Urothelium cell line (cell line): ENCODE measurements around the gene IGSF8.

ENCODE experiments used
- DNase-seq: peaks from one replicate; pipeline ENCODE4 v3.0.0; 2011; ENCODE audit warnings: low spot score, mixed read lengths
- FAIRE-seq: peaks from 2 replicates; lab custom pipeline; 2011; peaks lifted over from hg19 to GRCh38; lab: Jason Lieb, UNC

Gene IGSF8

DNA sequence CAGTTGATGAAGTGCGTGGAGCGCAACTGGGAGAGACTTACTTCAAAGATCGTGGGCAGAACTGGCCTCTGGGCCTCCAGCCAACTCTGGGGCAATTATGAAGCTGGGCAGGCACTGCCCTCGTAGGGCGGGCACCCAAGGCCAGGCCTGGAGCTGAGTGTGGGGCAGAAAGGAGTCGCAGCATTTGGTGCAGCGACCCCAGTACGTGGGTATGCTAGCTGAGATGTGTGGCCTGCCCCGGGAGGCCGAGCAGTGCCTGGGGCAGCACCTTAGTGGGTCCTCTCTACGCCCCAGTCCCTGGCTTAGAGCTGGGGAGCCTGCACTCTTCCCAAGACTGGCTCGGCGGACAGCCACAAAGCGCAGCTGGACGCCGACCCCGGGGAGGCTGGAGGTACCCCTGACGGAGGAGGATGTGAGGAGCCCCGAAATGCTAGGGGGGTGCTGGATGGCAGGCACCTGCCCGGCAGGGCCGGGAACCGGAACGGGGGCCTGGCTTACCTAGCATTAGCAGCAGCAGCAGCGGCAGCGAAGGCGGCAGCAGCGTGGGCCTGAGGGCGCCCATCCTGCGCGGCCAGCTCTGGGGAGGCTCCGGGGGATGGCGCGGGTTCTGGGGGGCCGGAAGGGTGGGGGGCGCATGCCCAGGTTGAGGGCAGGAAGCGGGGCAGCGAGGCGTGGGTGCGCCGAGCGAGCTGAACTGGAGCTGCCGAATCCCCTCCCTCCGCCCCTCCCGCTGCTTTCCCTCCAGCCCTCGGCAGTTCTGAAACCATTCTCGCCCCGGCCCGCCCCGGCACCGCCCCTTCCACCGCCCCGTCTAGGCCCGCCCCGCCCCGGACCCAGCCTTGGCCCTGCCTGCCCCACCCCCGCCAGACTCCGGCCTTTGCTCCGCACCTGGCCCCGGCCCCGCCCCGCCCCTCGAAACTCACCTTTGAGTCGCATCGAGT lies at the start of gene IGSF8:
IGSF8 (minus strand) TSS at position 709 of the 941 bp plus-strand sequence; CDS start at position 562, 147 bp downstream.
- FAIRE-seq (peak; percentile 87), DNase-seq (peak; percentile 93)

GRCh38 chr1:160148121-160148520 lies 49.7 kb upstream of the IGSF8 start:
- FAIRE-seq (no peak), DNase-seq (no peak)

DNA sequence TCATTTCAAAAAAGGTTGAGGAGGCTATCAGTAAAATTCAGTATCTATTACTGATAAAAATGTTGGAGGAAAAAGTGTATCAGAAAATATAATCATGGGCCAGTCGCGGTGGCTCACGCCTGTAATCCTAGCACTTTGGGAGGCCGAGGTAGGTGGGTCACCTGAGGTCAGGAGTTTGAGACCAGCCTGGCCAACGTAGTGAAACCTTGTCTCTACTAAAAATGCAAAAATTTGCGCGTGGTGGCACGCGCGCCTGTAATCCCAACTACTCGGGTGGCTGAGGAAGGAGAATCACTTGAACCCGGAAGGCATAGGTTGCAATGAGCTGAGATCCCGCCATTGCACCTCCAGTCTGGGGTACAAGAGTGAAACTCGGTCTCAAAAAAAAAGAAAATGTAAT lies 47.7 kb upstream of the IGSF8 start:
- no peak for DNase-seq
- no peak for FAIRE-seq

GRCh38 chr1:160144921-160145320 lies 46.5 kb upstream of the IGSF8 start:
- FAIRE-seq (no peak), DNase-seq (no peak)

DNA sequence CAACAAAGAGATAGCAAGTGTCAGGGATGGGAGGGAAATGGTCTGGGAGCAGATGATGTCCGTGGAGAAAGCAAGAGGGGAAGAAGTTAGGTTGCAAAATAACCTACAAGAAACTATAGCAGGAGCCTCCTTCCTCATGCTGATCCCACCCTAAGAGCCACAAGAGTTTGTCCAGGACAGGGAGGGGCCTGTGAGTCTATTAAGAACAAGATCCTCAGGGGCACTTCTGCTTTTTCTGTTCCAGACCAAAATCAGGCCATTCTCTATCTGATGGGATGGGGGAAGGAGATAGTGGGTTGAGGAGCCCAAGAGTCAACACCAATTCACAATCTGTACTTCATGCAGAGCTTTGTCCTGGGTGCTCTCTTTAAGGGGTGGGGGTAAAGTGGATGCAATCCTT lies 45.3 kb upstream of the IGSF8 start:
- no peak for DNase-seq

GRCh38 chr1:160139840-160140239 lies 41.4 kb upstream of the IGSF8 start:
- DNase-seq (no peak), FAIRE-seq (no peak)

More for the DNA sequence above, 45.3 kb upstream of the IGSF8 start:
- FAIRE-seq, result no peak

DNA sequence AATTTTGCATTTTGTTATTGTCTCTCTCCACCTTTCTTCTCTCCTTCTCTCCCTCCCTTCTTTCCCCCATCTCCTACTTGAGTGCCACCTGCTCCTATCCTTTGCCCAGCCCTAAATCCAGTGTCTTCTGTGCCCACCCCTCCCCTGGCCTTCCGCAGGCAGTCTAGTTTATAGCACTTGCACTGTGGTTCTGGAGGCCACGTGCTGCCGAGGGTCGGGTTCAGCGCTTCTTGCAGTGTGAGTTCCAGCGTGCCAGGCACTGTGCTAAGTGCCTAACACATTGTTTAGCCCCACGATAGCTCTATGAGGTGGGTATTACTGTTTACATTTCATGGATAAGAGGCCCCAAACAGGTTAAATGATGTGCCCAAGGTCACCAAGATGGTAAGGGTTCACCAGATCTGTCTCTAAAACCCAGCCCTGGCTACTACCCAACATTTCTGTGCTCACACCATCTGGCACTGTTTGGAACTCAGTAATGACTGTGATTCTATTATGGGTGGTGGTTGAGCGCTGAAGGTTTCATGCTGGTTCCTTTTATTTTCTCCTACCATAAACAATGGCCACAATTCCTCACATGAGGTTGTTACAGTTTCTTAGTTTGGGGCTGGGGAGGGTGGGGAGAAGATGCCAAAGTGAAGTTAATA lies 38.9 kb upstream of the IGSF8 start:
- no peak for FAIRE-seq
- DNase-seq, result no peak

- FAIRE-seq (no peak), DNase-seq (no peak)
Measured at GRCh38 chr1:160136926-160137200, 38.4 kb upstream of the IGSF8 start.

DNA sequence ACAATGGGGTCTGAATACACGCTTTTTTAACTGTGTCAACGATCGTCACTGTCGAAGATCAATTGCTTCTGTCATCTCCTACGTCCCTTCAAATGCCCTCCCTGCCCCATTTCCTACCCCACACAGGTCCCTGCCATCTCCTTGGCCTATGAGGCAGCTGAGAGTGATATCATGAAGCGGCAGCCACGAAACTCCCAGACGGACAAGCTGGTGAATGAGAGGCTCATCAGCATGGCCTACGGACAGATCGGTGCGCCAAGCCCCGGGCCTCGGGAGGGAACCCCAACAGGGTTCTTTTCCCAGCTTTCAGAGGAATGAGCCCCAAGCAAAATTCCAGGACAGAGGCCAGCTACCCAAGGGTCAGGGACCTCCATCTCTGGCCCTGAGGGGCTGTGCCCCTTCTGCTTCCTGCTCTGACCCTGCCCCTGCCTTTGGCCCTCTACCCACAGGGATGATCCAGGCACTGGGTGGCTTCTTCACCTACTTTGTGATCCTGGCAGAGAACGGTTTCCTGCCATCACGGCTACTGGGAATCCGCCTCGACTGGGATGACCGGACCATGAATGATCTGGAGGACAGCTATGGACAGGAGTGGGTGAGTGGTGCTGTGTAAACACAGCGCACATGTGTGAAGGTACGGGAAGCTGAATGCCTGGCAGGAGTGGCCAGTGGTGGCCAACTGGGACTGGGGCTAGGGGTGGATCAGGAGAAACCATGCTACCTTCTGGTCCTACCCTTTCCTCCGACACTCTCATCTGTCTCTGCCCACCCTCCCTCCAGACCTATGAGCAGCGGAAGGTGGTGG lies 37.9 kb upstream of the IGSF8 start:
- no peak for DNase-seq
- FAIRE-seq, result no peak

GRCh38 chr1:160134791-160135572 lies 36.6 kb upstream of the IGSF8 start:
- FAIRE-seq (peak; percentile 92), DNase-seq (no peak)

DNA sequence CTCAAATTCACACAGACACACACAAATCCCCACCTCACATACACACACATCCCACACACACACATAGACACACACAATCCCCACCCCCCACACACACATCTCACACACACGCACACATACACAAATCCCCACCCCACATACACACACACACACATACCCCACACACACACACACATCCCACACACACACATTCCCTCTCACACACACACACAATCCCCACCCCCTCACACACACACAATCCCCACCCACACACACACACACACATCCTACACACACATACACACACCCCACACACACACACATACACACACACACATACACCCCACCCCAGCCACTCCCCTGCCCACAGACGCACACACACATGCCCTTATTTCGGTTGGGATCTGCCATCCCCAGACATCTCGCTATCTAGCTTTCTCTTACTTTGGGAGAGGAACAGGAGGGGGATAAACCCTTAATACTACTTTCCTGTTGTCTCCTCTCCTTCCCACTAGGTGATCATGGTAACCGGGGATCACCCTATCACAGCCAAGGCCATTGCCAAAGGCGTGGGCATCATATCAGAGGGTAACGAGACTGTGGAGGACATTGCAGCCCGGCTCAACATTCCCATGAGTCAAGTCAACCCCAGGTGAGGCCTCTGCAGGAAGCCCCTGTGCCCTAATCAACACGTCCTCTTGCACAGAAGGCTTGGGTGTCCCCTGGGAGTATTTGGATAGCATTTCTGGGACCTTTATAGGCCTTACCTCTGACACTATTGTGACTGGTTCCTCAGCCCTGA lies 35.8 kb upstream of the IGSF8 start:
- DNase-seq (no peak), FAIRE-seq (peak; percentile 77)

- FAIRE-seq (no peak), DNase-seq (no peak)
Measured at GRCh38 chr1:160131803-160132565, 33.6 kb upstream of the IGSF8 start.

GRCh38 chr1:160130939-160131338 lies 32.5 kb upstream of the IGSF8 start:
- no peak for FAIRE-seq
- no peak for DNase-seq

DNA sequence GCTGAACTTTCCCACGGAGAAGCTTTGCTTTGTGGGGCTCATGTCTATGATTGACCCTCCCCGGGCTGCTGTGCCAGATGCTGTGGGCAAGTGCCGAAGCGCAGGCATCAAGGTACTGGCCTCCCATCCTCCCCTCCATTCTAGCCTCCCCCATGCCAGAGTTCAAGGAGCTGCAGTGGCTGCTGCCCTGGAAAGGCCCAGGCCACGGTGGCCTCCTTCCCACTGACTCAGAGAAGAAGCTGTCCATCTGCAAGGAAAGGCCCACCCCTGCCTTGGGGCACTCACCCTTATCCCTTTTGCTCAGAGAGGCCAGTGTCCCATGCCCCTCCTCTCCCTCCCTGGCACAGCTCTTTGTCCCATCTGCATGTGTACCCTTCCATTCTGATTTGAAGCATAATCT lies 32.1 kb upstream of the IGSF8 start:
- DNase-seq, result no peak
- FAIRE-seq, result no peak

DNA sequence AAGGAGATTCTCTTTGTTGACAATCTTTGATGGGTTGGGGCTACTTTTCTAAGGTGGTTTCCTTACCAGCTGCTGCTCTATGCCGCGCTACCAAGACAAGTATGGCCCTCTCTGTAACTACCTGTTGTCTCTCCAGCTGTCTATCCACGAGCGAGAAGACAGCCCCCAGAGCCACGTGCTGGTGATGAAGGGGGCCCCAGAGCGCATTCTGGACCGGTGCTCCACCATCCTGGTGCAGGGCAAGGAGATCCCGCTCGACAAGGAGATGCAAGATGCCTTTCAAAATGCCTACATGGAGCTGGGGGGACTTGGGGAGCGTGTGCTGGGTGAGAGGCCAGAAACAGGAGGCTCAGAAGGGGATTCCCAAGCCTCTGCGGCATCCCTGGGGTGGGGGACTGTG lies 31.5 kb upstream of the IGSF8 start:
- DNase-seq (no peak), FAIRE-seq (no peak)

DNA sequence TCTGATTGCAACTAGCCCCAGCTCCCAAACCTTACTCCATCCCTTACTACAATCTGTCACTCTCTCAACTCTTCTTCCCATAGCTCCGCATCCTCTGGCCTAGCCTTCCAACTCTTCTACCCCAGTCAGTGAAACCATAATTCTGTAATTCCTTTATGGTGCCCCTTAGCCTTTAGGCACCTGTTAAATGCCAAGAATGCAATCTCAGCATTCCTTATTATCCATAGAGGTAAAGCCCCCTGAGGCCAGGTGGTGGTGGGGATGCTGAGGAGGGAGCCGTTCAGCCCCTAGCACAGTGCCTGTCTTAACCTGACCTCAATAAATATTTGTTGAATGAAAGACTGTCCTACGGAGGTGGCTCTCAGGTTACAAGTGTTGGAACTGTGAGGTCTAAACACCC lies 31.1 kb upstream of the IGSF8 start:
- FAIRE-seq (no peak), DNase-seq (no peak)

- DNase-seq (peak; percentile 41), FAIRE-seq (no peak)
Measured at GRCh38 chr1:160129046-160129445, 30.6 kb upstream of the IGSF8 start.

- FAIRE-seq, result no peak
- DNase-seq, result no peak
Measured at GRCh38 chr1:160128636-160129035, 30.2 kb upstream of the IGSF8 start.

DNA sequence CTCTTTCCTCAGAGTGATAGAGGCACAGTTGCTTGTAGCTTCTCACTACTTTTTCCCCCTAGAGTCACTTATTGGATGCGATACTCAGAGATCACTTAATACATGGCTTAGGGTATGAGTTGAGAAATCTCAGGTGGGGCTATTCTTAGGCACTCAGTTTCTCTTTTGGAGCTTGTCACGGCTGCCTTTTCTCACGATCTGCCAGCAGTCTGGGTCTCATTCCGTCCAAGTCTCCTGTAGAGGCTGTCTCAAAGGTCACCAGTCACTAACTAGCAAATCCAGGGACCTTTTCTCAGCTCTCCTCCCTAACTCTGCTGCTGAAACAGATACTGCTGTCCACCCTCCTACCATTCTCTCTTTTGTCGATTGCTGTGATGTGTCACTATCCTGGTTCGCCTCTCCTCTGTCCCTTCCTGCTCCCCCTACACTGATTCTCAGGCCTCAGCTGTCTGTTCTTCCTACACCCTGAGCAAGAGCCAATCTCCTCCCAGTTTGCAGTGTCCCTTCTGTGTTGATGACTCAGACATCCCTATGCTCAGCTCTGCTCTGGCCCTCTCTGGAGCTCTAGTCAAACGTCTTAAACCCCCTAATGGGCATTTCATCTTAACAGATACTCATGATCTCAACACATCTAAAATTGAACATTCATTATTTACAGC lies 29.6 kb upstream of the IGSF8 start:
- DNase-seq, result peak; percentile 62
- no peak for FAIRE-seq
